Caco-2 (cell line): ENCODE results near the gene ALPL. TPM values are rescaled to one million over a fixed set of nuclear protein-coding genes. Genes with fewer than 3 reads are reported as not detected.
"Not testable (repeated sequence)": the region's sequence is repeated elsewhere in the genome, so short reads cannot be mapped to it uniquely, and the experiment has no call there.

Experiments used
- BruUV-seq: library from RNA; stranded (reverse); fragments of 400-500 nt; replicated peaks from 2 replicates; lab custom pipeline; 2021; lab: Mats Ljungman, UMichigan
- CTCF ChIA-PET: fragments of 300-600 bp; sonication (Branson Sonifier 250); formaldehyde crosslinking; loops from one replicate; lab custom pipeline; 2022; ENCODE audit warnings: antibody characterized with exemption; lab: Charles Lee
- POLR2A ChIA-PET: fragments of 300-600 bp; sonication (Branson Sonifier 250); formaldehyde crosslinking; loops from one replicate; lab custom pipeline; 2022; ENCODE audit warnings: antibody characterized with exemption; lab: Charles Lee
- DNase-seq, 2 experiments: peaks; one replicate each; pipeline versions ENCODE4 v3.0.0 to v3.0.0-alpha.2; 2020 to 2022
- H3K27me3 ChIP-seq: replicated peaks from 2 replicates; pipeline ENCODE4 v1.6.0; 2011; ENCODE audit warnings: low read length; ENCODE audit not compliant: control insufficient read depth, insufficient read depth
- H3K36me3 ChIP-seq: 2 replicates; pipeline ENCODE4 v1.5.1; 2011; ENCODE audit warnings: low read length; ENCODE audit not compliant: control insufficient read depth, insufficient read depth
- H3K4me1 ChIP-seq: fragments of 250-450 bp; sonication (Bioruptor Pico); 2 replicates; pipeline ENCODE4 v1.5.1; 2020; ENCODE audit warnings: mild to moderate bottlenecking
- H3K4me3 ChIP-seq: 2 replicates; pipeline ENCODE4 v1.5.1; 2011; ENCODE audit warnings: low read depth, mild to moderate bottlenecking, control low read depth, low read length
- H3K9me3 ChIP-seq: fragments of 250-450 bp; sonication (Bioruptor Pico); 2 replicates; pipeline ENCODE4 v1.5.1; 2020; ENCODE audit warnings: mild to moderate bottlenecking, moderate library complexity
- H3K27ac Mint-ChIP-seq: one replicate; pipeline ENCODE4 v1.8.0; 2022; ENCODE audit warnings: mixed read lengths; ENCODE audit not compliant: unreplicated experiment
- H3K27me3 Mint-ChIP-seq: one replicate; pipeline ENCODE4 v1.8.0; 2022; ENCODE audit warnings: mixed read lengths; ENCODE audit not compliant: insufficient read depth, unreplicated experiment
- H3K36me3 Mint-ChIP-seq: one replicate; pipeline ENCODE4 v1.8.0; 2022; ENCODE audit warnings: mild to moderate bottlenecking, mixed read lengths; ENCODE audit not compliant: insufficient read depth, unreplicated experiment
- H3K4me1 Mint-ChIP-seq: one replicate; pipeline ENCODE4 v1.8.0; 2022; ENCODE audit warnings: low read depth, mixed read lengths; ENCODE audit not compliant: unreplicated experiment
- H3K4me3 Mint-ChIP-seq: one replicate; pipeline ENCODE4 v1.8.0; 2022; ENCODE audit warnings: mild to moderate bottlenecking, moderate library complexity, mixed read lengths; ENCODE audit not compliant: unreplicated experiment
- H3K9me3 Mint-ChIP-seq: one replicate; pipeline ENCODE4 v1.8.0; 2022; ENCODE audit warnings: mixed read lengths; ENCODE audit not compliant: unreplicated experiment
- intact Hi-C: fragments of 100-400 bp; cut with micrococcal nuclease; formaldehyde crosslinking; loops from one replicate; pipeline ENCODE4 v1.10.0; 2022; ENCODE audit not compliant: unreplicated experiment
- total RNA-seq: library from RNA; stranded (reverse); gene quantifications from 2 replicates; pipeline ENCODE4 v1.2.3, GENCODE V29; 2022
- TF ChIP-seq, protein P1 (sequence below), 2 experiments: fragments of 200-600 bp in 1 of 2; IDR thresholded peaks; 1 replicate in 1 of 2; 2 replicates in 1 of 2; pipeline versions ENCODE4 v1.5.1 to v1.8.0; 2011 to 2022; ENCODE audit warnings: antibody characterized with exemption in 1 of 2, control low read depth in 1 of 2, inconsistent platforms in 1 of 2, low read depth in 1 of 2, low read length in 1 of 2, mild to moderate bottlenecking in 1 of 2, moderate library complexity in 1 of 2; ENCODE audit not compliant: insufficient read depth in 1 of 2, severe bottlenecking in 1 of 2, unreplicated experiment in 1 of 2

Gene ALPL
- total RNA-seq, 1 experiment from 2014 or later = 0.79 TPM

DNA sequence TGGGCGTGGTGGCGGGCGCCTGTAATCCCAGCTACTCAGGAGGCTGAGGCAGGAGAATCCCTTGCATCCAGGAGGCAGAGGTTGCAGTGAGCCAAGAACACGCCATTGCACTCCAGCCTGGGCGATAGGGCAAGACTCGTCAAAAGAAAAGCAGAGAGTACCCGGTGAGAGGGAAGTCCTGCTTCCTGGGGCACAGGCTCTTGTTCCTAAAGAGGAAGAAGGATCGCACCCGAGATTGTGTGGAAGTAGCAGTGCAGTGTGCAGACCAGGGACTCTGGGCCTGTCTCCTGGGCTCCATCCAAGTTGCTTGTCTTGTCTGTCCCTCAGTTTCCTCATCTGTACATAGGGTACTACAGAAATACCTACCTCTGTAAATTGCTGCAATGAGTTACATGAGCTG, 39.6 kb upstream of the ALPL start:
- Histone ChIP-seq H3K36me3 (no peaks in the 10 kb centered on the region), H3K4me3 (no peak overlapping the region), H3K4me1 (no peaks in the 10 kb centered on the region), H3K9me3 (no peaks in the 10 kb centered on the region), H3K27me3 (no peaks in the 10 kb centered on the region)
- ChIA-PET CTCF (no interaction called here), POLR2A (no interaction called here)
- Mint-ChIP-seq H3K27me3 (no peaks in the 10 kb centered on the region), H3K27ac (no peak overlapping the region), H3K9me3 (no peaks in the 10 kb centered on the region), H3K36me3 (no peaks in the 10 kb centered on the region), H3K4me3 (no peak overlapping the region), H3K4me1 (peaks cover 11% of the 10 kb centered on the region)
- BruUV-seq = no TSS peak
- TF ChIP-seq, protein P1, sequence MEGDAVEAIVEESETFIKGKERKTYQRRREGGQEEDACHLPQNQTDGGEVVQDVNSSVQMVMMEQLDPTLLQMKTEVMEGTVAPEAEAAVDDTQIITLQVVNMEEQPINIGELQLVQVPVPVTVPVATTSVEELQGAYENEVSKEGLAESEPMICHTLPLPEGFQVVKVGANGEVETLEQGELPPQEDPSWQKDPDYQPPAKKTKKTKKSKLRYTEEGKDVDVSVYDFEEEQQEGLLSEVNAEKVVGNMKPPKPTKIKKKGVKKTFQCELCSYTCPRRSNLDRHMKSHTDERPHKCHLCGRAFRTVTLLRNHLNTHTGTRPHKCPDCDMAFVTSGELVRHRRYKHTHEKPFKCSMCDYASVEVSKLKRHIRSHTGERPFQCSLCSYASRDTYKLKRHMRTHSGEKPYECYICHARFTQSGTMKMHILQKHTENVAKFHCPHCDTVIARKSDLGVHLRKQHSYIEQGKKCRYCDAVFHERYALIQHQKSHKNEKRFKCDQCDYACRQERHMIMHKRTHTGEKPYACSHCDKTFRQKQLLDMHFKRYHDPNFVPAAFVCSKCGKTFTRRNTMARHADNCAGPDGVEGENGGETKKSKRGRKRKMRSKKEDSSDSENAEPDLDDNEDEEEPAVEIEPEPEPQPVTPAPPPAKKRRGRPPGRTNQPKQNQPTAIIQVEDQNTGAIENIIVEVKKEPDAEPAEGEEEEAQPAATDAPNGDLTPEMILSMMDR (IDR thresholded peaks at IDR 0.05; ENCODE audit: insufficient read depth in 1 of 2, low read depth in 1 of 2, low read length in 1 of 2, severe bottlenecking in 1 of 2, unreplicated experiment in 1 of 2) = no peak
- intact Hi-C loops = no loop called here
- no peak for DNase-seq

DNA sequence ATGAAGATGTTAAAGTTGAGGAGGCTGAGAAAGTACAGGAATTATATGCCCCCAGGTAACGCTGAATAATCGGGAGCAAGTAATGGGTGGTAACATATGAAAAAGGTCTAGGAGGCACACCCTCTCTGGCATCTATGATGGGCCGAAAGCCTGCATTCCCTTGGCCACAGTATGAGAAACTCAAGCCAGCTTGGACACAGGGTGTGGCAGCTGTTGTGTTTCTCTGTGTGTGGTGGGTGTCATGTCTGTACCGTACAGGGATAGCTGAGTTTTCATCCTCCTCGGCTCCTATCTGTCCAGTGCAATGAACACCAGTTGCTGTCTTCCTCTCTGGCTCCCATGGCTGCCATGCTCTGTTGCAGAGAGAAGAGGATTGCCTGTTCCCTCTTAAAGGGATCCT, 36.4 kb upstream of the ALPL start:
- Mint-ChIP-seq H3K4me1 (peaks cover 5% of the 10 kb centered on the region), H3K27me3 (no peaks in the 10 kb centered on the region), H3K9me3 (no peaks in the 10 kb centered on the region), H3K27ac (no peak overlapping the region), H3K36me3 (no peaks in the 10 kb centered on the region), H3K4me3 (no peak overlapping the region)
- Histone ChIP-seq H3K4me1 (no peaks in the 10 kb centered on the region), H3K36me3 (no peaks in the 10 kb centered on the region), H3K4me3 (no peak overlapping the region), H3K27me3 (no peaks in the 10 kb centered on the region), H3K9me3 (no peaks in the 10 kb centered on the region)
- BruUV-seq = no TSS peak
- TF ChIP-seq, protein P1 (IDR thresholded peaks at IDR 0.05; ENCODE audit: insufficient read depth in 1 of 2, low read depth in 1 of 2, low read length in 1 of 2, severe bottlenecking in 1 of 2, unreplicated experiment in 1 of 2) = no peak
- ChIA-PET CTCF (no interaction called here), POLR2A (no interaction called here)
- intact Hi-C loops = no loop called here
- DNase-seq = no peak

DNA sequence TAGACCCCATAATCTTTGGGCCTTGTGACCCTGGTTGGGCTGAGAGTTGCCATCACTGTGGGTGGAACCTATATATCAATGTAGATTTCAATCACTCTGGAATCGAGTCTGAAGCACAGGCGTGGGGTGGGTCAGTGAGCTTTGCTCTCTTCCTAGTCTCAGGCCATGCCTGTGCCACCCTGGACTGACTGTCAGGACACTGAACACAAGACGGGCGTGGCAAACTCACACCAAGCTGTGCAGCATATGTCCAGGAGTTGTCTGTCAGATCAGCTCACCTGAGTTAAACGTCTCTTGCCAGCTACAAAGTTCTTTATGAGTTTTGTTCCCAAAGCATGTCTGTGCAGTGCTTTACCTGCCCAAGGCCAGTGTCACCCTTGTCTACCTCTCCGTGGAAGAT, 30.9 kb upstream of the ALPL start:
- Histone ChIP-seq H3K4me3 (no peak overlapping the region), H3K27me3 (no peaks in the 10 kb centered on the region), H3K9me3 (no peaks in the 10 kb centered on the region), H3K36me3 (no peaks in the 10 kb centered on the region; the same call in 1 of the 2 replicates), H3K4me1 (no peaks in the 10 kb centered on the region)
- DNase-seq = no peak
- H3K27me3 Mint-ChIP-seq = no peaks in the 10 kb centered on the region
- TF ChIP-seq, protein P1 (IDR thresholded peaks at IDR 0.05; ENCODE audit: insufficient read depth in 1 of 2, low read depth in 1 of 2, low read length in 1 of 2, severe bottlenecking in 1 of 2, unreplicated experiment in 1 of 2) = no peak
- no TSS peak for BruUV-seq
- POLR2A ChIA-PET = no interaction called here
- intact Hi-C loops = no loop called here
- H3K9me3 Mint-ChIP-seq = no peaks in the 10 kb centered on the region
- no peak overlapping the region for H3K27ac Mint-ChIP-seq
- CTCF ChIA-PET = no interaction called here
- H3K36me3 Mint-ChIP-seq = peaks cover 6% of the 10 kb centered on the region
- no peaks in the 10 kb centered on the region for H3K4me1 Mint-ChIP-seq
- H3K4me3 Mint-ChIP-seq = no peak overlapping the region

DNA sequence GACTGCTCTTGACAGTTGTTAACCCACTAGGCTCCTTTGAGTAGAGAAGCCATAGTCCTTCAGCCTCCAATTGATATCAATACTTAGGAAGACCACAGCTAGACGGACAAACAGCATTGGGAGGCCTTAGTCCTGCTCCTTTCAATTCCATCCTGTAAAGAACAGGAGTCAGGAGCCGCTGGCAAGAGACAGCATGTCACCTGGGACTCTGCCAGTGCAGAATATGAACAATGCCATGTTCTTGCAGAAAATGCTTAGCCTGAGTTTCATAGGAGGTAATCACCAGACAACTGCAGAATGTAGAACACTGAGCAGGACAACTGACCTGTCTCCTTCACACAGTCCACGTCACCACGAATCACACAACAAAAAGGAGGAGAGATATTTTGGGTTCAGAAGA, 25.3 kb upstream of the ALPL start:
- H3K9me3 Mint-ChIP-seq, H3K4me1 Mint-ChIP-seq, CTCF ChIA-PET, H3K27ac Mint-ChIP-seq, H3K9me3 ChIP-seq, H3K4me1 ChIP-seq, intact Hi-C loops, H3K27me3 ChIP-seq, DNase-seq, POLR2A ChIA-PET, BruUV-seq, H3K36me3 Mint-ChIP-seq, H3K4me3 Mint-ChIP-seq, H3K27me3 Mint-ChIP-seq, H3K4me3 ChIP-seq, H3K36me3 ChIP-seq: not testable (repeated sequence)
